ENCODE results near the gene ANK3.

DNA sequence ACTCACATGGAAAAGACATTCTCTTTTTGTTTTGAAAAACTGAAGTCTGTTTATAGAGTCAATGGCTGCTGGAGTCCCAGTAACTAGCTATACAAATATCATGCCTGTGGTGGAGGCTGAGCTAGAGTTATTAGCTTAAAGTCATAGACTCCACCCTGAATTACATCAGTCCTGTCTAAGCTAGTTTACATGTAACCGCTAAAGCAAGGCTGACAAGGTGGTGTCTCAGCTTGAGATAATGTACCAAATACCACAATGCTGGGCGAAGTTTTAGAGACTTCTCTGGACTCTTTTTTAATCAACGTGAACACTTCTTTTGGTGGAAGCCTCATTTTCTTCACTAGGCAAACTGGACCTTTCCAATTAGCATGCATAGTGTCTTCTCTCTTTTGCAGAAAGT is 219.4 kb downstream of the ANK3 start:
- no peak for TF ChIP-seq POLR2A (IDR thresholded peaks at IDR 0.05)
- no peak for TF ChIP-seq CTCF (IDR thresholded peaks at IDR 0.05 in 8 of 11, conservative IDR thresholded peaks at IDR 0.05 in 3 of 11)
- no peak for TF ChIP-seq POLR2AphosphoS5 (IDR thresholded peaks at IDR 0.05)

Measured in spleen (tissue), 7 donors.